GM12892 (cell line): ENCODE data around the gene KIAA1671.

Experiments
- POLR2A ChIP-seq: IDR thresholded peaks from 2 replicates; pipeline ENCODE4 v1.6.1; 2011; ENCODE audit warnings: low read depth, low read length, control low read depth
- POLR2AphosphoS5 ChIP-seq: IDR thresholded peaks from 2 replicates; pipeline ENCODE4 v1.6.1; 2011; ENCODE audit warnings: low read depth, low read length, control low read depth
- TAF1 ChIP-seq: IDR thresholded peaks from 2 replicates; pipeline ENCODE4 v1.6.1; 2011; ENCODE audit warnings: low read depth, mild to moderate bottlenecking, control low read depth, low read length, borderline replicate concordance

- TF ChIP-seq POLR2AphosphoS5 (no peak), POLR2A (no peak), TAF1 (no peak)
These were observed 144.3 kb downstream of the KIAA1671 start for GRCh38 chr22:25096638-25097405.
